DMS114 treated with DMSO at 0.1 percent for 48 hours (cell line): Measurements from ENCODE around the gene MS4A6E.
"Not testable (repeated sequence)": the region's sequence is repeated elsewhere in the genome, so short reads cannot be mapped to it uniquely, and the experiment has no call there.

Experiments
- DNase-seq: peaks from one replicate; lab custom pipeline; 2025; ENCODE audit not compliant: unreplicated experiment; lab: John Stamatoyannopoulos, UW

MS4A6E gene

GRCh38 chr11:60326955-60327354, at the start of gene MS4A6E:
TSS of gene MS4A6E (plus strand) at chr11:60327255. CDS start at chr11:60334896, 7,641 bp downstream.
- no peak for DNase-seq

GRCh38 chr11:60280412-60280811, 46.6 kb upstream of the MS4A6E start, which contains the start of gene MS4A4A:
TSS of gene MS4A4A (plus strand) at chr11:60280666. CDS start at chr11:60280676, 10 bp downstream.
- DNase-seq: no peak

GRCh38 chr11:60281485-60281884, 45.6 kb upstream of the MS4A6E start:
- no peak for DNase-seq

- DNase-seq: no peak
Observed at GRCh38 chr11:60282286-60282685, 44.8 kb upstream of the MS4A6E start.

GRCh38 chr11:60285411-60286126, 41.5 kb upstream of the MS4A6E start:
- not testable (repeated sequence) for DNase-seq

GRCh38 chr11:60288531-60288930, 38.5 kb upstream of the MS4A6E start:
- no peak for DNase-seq

- no peak for DNase-seq
Observed at GRCh38 chr11:60292145-60292544, 34.9 kb upstream of the MS4A6E start.

GRCh38 chr11:60301178-60301577, 25.9 kb upstream of the MS4A6E start:
- no peak for DNase-seq

- not testable (repeated sequence) for DNase-seq
Observed at GRCh38 chr11:60301884-60302283, 25.2 kb upstream of the MS4A6E start.

- DNase-seq: no peak
Observed at GRCh38 chr11:60303661-60304060, 23.4 kb upstream of the MS4A6E start.

GRCh38 chr11:60305906-60306619, 21.0 kb upstream of the MS4A6E start:
- DNase-seq: no peak

GRCh38 chr11:60307507-60308195, 19.4 kb upstream of the MS4A6E start:
- DNase-seq: no peak

- no peak for DNase-seq
Observed at GRCh38 chr11:60310407-60310998, 16.6 kb upstream of the MS4A6E start.

GRCh38 chr11:60314635-60315321, 12.3 kb upstream of the MS4A6E start:
- no peak for DNase-seq

- no peak for DNase-seq
Observed at GRCh38 chr11:60315871-60316270, 11.2 kb upstream of the MS4A6E start.

GRCh38 chr11:60316317-60316716, 10.7 kb upstream of the MS4A6E start:
- DNase-seq: no peak

- no peak for DNase-seq
Observed at GRCh38 chr11:60318726-60319125, 8.3 kb upstream of the MS4A6E start.

- no peak for DNase-seq
Observed at GRCh38 chr11:60321051-60321450, 6.0 kb upstream of the MS4A6E start.

- DNase-seq: no peak
Observed at GRCh38 chr11:60328460-60328859, 1.4 kb downstream of the MS4A6E start.

- no peak for DNase-seq
Observed at GRCh38 chr11:60332846-60333245, 5.8 kb downstream of the MS4A6E start.
